ENCODE results near the gene LARGE1.

The LARGE1 gene

DNA sequence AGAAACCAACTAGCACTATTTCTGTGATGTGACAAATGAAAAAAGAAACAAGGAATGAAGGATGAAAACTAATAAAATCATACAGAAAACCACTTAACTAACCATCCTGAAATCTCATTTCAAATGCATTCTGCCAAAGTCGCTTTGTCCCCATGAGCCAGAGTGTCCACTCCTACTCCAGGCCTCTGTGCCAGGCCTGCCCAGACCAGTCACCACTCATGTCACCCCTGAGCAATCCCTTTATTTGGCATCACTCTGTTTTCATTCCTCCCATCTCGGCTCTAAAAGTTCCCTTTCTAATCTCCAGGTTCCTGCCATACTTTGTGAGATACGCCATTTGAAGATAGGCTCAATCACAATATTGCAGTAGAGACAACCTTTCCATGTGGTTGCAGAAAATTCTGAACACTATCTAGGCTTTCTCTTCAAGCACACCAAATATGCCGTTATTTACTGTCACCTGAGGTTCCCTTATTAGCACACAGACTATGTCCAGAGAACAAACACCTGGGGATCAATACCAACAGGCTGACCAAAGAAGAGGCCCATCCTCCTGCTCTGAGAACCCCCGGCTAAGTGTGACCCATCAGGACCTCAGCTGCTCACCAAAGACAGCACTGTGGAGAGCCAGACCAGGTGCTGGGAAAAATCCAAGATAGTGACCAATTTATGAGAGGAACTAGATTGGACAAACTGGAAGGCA, 202.4 kb downstream of the LARGE1 start:
- DNase-seq (ENCODE audit: low read depth) = no peak

GRCh38 chr22:33715237-33715985, 204.9 kb downstream of the LARGE1 start:
- no peak for DNase-seq (ENCODE audit: low read depth)

DNA sequence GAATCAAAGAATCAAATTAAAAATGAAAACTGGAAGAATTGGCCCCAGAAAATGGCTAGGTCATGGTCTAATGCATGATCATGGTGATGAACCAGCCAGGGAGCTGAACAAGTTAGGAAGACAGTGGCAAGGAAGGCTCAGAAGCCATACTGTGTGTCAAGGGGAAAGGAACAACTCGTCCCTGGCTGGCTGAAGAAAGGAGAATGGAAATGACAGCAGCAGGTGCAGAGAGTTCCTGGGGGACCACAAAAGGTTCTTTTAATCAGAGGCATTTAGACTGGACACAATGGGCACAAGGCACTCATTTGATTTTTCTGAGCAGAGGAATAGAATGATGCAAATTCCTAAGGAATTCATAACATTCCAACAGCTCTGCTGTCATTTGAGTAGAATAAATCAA, 209.9 kb downstream of the LARGE1 start:
- no peak for DNase-seq (ENCODE audit: low read depth)

GRCh38 chr22:33707581-33707980, 212.7 kb downstream of the LARGE1 start:
- DNase-seq (ENCODE audit: low read depth) = no peak

DNA sequence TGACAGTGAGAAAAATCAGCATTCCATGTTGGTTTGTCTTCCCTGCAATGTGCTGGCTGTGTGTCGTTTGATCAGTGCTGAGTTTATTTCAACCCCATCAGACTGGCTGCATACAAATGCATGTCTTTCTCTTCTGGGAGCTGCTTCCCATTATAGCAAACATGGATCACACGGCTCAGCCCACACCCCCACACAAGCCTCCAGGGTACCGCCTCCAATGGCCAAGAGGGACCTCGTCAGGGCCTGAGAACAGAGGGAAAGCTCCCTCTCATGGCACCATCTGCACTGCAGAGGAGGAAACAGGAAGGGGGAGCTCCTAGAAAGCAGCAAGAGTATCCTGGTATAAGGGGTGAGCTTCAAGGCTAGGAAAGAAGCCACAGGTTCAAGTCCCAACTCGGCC, 214.2 kb downstream of the LARGE1 start:
- DNase-seq (ENCODE audit: low read depth) = no peak

- DNase-seq (ENCODE audit: low read depth) = no peak
Measured at GRCh38 chr22:33699176-33699575, 221.1 kb downstream of the LARGE1 start.

DNA sequence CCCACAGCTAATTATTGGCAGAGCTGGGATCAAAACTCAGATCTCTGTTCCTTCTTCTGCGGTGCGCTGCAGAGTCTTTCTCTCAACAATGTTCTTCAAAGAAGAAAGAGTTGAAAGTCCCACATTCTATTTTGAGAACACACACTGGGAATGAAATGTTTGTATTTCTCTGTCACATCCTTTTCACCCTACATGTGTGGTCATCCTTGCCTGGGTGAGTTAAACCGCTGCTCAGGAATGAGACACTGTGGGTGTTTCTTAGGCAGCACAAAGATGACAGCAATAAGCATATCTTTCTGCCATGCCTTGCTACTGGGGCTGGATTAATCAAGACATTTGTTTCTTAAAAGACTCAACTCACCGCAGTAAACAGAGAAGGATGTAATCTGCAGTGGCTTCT, 222.6 kb downstream of the LARGE1 start:
- DNase-seq (ENCODE audit: low read depth) = no peak

DNA sequence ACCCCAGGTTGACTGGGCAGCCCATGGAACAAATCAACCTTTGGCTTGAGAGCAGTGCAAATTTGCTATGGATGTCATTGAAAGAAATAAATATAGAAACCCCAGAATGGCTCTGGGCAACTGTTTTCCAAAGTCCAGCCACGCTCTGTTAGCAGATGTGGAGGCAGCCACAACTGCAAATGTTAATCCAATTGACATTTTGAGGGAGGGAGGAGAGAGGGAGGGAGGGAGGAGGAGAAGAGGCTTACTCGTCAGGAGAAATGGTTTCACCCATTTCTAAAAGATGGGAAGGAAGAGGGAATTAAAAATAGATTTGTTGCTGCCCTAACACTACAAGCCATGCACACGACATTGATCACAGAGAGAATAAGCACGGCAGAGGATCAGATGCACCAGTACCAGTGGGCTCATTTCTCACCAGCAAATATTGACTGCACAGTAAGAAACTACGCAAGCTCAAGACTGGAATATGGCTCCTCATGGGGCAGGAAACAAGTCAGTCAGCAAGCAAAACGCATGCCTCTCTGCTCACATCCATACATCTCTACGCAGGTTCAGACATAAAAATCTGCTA, 229.1 kb downstream of the LARGE1 start:
- no peak for DNase-seq (ENCODE audit: low read depth)

DNA sequence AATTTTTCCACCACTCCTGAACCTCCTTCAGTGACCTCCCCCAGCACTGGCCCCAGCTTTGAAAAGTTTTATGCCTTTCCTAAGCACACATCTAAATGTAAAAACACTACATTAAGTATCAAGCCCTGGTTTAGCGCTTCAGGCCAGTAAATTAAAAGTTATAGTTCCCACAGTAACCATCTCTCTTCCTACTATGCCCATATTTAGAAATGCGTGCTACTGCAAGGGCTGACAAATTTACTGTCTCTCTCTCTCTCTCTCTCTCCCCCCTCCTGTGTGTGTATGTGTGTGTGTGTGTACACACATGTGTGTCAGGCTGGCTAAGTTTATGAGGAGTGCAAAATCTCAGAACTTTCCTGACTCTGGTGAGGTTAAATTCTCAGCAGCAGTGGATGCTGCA, 231.4 kb downstream of the LARGE1 start:
- DNase-seq (ENCODE audit: low read depth) = no peak

DNA sequence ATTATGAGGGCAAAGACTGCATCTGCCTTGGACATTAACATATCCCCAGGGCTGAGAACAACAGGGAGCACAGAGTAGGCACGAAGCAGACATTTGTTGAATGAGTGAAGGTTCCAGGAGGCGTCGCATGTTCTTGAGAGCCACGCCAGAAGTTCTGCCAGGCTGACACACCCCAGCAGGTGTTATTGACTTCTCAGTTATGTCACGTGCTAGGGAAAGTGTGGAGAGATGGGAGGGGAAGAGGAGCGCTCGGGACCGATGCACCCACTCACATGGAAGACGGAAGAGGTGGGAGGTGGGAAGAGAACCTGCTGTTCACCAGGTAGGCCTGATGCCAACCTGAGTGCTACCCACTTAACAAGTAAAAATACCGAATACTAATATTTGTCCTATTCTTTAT, 232.8 kb downstream of the LARGE1 start:
- DNase-seq (ENCODE audit: low read depth) = no peak

DNA sequence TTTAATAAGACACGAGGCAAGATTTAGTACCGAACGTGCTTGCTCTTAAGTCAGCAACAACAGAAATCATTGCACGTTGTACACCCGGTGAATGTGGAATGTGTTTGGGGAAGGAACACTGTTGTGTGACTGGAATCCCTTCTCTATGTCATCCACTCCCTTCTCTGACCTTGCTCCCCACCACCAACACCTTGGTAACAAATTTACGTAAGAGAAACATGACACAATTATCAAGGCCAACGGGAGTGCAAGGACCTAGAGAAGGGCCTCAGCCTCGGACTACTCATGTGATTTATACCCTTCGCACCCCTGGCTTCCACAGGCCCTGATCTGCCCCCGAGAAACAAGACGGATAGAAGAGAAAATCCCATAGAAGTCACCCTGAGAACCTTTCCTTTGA, 236.2 kb downstream of the LARGE1 start:
- DNase-seq (ENCODE audit: low read depth) = no peak

- no peak for DNase-seq (ENCODE audit: low read depth)
Measured at GRCh38 chr22:33682927-33683326, 237.3 kb downstream of the LARGE1 start.

DNA sequence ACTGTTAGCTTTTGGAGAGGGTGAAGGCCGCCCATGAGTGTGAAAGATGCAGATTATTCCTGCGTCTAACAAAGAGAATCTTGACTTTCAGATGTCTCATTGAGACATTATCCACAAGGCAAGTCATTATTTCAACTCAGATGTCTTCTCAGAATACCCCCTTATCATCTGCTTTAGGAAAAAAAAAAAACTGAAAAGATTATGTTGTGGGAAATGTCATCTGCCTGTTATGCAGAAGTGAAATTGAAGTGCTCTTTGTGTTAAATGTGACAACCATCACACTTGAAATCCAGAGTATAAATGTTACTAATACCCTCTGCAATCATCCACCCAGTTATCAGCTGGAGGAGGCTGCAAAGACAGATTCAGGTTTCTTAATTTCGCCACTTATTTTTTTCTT, 239.6 kb downstream of the LARGE1 start:
- DNase-seq (ENCODE audit: low read depth) = no peak

- no peak for DNase-seq (ENCODE audit: low read depth)
Measured at GRCh38 chr22:33678523-33678922, 241.8 kb downstream of the LARGE1 start.

GRCh38 chr22:33677536-33677935, 242.7 kb downstream of the LARGE1 start:
- DNase-seq (ENCODE audit: low read depth) = no peak

- no peak for DNase-seq (ENCODE audit: low read depth)
Measured at GRCh38 chr22:33674357-33674756, 245.9 kb downstream of the LARGE1 start.

- no peak for DNase-seq (ENCODE audit: low read depth)
Measured at GRCh38 chr22:33669746-33670145, 250.5 kb downstream of the LARGE1 start.

GRCh38 chr22:33666961-33667619, 253.2 kb downstream of the LARGE1 start:
- no peak for DNase-seq (ENCODE audit: low read depth)

DNA sequence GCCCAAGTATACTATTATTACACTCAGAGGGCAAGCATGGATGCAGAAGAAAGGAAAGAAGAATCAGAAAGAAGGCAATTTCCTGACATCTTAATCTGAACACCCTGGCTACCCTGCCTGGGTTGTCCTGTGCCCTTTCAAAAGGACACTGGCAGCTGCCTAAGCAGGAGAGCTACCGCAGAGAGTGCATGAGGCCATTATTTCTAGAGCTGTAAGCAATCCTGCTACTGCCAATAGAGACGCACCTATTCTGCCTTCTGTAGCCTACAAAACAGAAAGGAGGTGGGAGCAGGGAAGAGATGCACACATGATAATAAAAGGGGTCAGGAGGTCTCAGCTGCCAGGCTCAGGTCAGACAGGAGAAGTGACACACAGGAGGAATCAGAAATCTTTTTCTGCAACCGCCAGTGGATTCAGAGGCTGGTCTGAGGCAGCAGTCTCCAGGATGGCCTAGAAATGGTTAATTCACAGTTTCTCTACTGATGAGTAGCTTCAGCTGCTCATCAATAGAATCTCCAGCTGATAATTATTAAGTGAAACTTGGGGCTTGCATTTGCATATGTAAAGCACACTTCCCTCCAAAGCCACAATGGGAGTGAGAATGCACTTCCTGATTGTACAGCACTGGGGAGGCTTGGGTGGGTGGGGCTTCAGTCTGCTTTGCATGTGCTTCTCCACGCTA, 253.9 kb downstream of the LARGE1 start:
- no peak for DNase-seq (ENCODE audit: low read depth)

GRCh38 chr22:33659448-33659847, 260.8 kb downstream of the LARGE1 start:
- DNase-seq (ENCODE audit: low read depth) = no peak

- DNase-seq (ENCODE audit: low read depth) = no peak
Measured at GRCh38 chr22:33658775-33659174, 261.5 kb downstream of the LARGE1 start.

GRCh38 chr22:33657670-33658069, 262.6 kb downstream of the LARGE1 start:
- DNase-seq (ENCODE audit: low read depth) = no peak
